ENCODE measurements around the gene BCAS3.

- TF ChIP-seq, protein P1, sequence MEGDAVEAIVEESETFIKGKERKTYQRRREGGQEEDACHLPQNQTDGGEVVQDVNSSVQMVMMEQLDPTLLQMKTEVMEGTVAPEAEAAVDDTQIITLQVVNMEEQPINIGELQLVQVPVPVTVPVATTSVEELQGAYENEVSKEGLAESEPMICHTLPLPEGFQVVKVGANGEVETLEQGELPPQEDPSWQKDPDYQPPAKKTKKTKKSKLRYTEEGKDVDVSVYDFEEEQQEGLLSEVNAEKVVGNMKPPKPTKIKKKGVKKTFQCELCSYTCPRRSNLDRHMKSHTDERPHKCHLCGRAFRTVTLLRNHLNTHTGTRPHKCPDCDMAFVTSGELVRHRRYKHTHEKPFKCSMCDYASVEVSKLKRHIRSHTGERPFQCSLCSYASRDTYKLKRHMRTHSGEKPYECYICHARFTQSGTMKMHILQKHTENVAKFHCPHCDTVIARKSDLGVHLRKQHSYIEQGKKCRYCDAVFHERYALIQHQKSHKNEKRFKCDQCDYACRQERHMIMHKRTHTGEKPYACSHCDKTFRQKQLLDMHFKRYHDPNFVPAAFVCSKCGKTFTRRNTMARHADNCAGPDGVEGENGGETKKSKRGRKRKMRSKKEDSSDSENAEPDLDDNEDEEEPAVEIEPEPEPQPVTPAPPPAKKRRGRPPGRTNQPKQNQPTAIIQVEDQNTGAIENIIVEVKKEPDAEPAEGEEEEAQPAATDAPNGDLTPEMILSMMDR (IDR thresholded peaks at IDR 0.05), result no peak
- TF ChIP-seq POLR2A (IDR thresholded peaks at IDR 0.05), result no peak
Measured at GRCh38 chr17:61168506-61168905, 490.9 kb downstream of the BCAS3 start.
